ENCODE results near the gene KRTAP5-3.

KRTAP5-3 gene

GRCh38 chr11:1643146-1643690, 35.0 kb upstream of the KRTAP5-3 start:
- DNase-seq (ENCODE audit: low read depth in 2 of 3, low spot score in 1 of 3): no peak

- DNase-seq (ENCODE audit: low read depth in 2 of 3, low spot score in 1 of 3): no peak
Measured at GRCh38 chr11:1642288-1643145, 34.3 kb upstream of the KRTAP5-3 start.

DNA sequence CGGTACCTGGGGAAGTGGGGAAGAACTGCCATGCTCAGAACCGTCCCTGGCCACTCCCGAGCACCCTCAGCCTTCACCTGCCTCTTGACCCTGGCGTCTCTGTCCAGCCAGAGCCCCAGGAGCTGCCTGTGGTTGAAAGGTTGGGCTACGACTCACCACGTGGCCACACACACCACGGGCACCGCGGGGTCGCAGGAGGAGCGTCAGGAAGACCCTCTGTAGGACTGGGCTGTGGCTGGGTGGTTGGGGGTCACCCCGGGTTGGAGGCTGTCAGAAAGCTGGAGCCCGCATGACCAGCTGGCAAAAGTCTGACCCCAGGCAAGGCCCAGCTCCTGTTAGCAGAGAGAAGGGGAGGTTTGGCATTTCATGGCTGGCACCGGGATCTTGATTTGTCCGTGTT, 32.8 kb upstream of the KRTAP5-3 start:
- no peak for DNase-seq (ENCODE audit: low read depth in 2 of 3, low spot score in 1 of 3)

GRCh38 chr11:1640076-1640946, 32.0 kb upstream of the KRTAP5-3 start:
- no peak for DNase-seq (ENCODE audit: low read depth in 2 of 3, low spot score in 1 of 3)

- no peak for DNase-seq (ENCODE audit: low read depth in 2 of 3, low spot score in 1 of 3)
Measured at GRCh38 chr11:1639666-1640065, 31.4 kb upstream of the KRTAP5-3 start.

- no peak for DNase-seq (ENCODE audit: low read depth in 2 of 3, low spot score in 1 of 3)
Measured at GRCh38 chr11:1639102-1639620, 30.9 kb upstream of the KRTAP5-3 start.

DNA sequence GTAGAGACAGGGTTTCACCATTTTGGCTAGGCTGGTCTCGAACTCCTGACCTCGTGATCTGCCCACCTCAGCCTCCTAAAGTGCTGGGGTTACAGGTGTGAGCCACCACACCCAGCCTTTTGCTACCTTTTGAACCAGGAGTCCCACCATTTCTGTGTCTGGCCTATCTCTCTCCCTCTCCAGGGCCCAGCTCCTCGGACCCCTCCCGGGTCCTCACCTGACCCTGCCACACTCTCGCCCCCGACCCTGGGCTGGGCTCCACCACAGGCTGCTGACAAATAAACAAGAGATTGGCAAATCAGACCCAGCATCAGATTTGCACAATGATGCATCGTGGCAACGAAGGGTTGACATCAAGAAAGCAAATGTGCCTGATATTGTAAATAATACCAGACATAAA, 30.1 kb upstream of the KRTAP5-3 start:
- DNase-seq (ENCODE audit: low read depth in 2 of 3, low spot score in 1 of 3): no peak

GRCh38 chr11:1637628-1638027, 29.4 kb upstream of the KRTAP5-3 start:
- no peak for DNase-seq (ENCODE audit: low read depth in 2 of 3, low spot score in 1 of 3)

GRCh38 chr11:1636291-1636950, 28.2 kb upstream of the KRTAP5-3 start:
- DNase-seq (ENCODE audit: low read depth in 2 of 3, low spot score in 1 of 3): no peak

DNA sequence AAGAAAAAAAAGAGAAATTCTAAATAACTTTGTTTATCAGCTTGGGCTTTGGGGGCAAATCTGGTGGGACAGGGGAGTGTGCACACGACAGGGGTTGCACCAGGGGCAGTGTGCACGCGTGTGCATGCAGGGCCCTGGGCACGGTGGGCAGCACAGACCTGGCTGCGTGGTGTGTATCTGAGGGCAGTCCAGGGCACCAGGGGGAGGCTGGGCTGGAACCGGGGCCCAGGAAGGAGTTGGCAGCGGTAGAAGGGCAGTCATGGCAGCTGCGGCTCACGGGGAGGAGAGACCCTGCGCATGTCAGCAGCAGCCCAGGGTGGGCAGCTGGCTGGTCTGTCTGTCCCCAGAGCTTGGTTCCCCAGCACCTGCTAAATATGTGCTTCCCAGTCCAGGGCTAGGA, 25.6 kb upstream of the KRTAP5-3 start:
- DNase-seq (ENCODE audit: low read depth in 2 of 3, low spot score in 1 of 3): no peak

GRCh38 chr11:1632053-1632714, 23.9 kb upstream of the KRTAP5-3 start:
- DNase-seq (ENCODE audit: low read depth in 2 of 3, low spot score in 1 of 3): no peak

- DNase-seq (ENCODE audit: low read depth in 2 of 3, low spot score in 1 of 3): no peak
Measured at GRCh38 chr11:1631066-1631568, 22.9 kb upstream of the KRTAP5-3 start.

GRCh38 chr11:1630271-1630670, 22.0 kb upstream of the KRTAP5-3 start:
- DNase-seq (ENCODE audit: low read depth in 2 of 3, low spot score in 1 of 3): no peak

GRCh38 chr11:1629326-1630185, 21.3 kb upstream of the KRTAP5-3 start, which contains the start of gene KRTAP5-5:
Gene KRTAP5-5 (plus strand): TSS chr11:1629775. CDS start chr11:1629841, 66 bp downstream.
- no peak for DNase-seq (ENCODE audit: low read depth in 2 of 3, low spot score in 1 of 3)

DNA sequence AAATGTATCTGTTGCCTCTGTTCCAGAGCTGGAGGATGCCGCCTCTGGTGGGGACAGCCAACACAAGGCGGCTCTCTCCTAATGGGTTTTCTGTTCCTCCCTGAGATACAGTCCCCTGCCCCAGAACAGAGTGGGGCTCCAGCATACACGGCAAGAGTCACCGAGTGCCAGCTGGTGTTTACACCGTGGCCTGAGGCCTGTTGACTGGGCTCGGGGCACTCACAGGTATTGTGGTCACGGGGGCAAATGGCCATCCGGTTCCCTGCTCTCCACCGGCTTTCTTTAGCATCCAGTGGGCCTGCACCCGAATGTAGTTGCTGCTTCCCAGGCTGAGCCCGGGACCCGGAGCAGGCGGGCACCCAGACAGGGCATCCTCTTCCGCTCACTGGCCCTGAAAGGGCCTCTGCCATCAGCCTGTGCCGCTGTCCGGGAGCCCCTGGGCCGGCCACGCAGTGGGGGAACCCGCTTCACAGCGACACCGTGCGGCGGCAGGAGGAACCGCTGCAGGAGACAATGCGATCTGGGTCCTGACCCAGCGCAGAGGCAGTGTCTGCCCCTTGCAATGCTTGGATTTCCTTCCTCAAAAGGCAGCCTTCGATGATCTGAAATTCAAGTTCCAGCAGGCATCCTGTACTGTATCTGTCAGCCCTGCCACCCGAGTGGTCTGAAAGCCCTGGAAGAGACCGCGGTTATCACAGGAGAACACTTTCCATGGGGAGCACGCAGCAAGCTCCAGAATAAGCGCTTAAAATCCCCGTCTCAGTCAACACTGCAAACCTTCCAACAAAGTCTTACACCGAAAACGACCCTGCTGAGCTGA, 20.5 kb upstream of the KRTAP5-3 start:
- DNase-seq (ENCODE audit: low read depth in 2 of 3, low spot score in 1 of 3): peak; percentile 25 to 57 (median 42)

DNA sequence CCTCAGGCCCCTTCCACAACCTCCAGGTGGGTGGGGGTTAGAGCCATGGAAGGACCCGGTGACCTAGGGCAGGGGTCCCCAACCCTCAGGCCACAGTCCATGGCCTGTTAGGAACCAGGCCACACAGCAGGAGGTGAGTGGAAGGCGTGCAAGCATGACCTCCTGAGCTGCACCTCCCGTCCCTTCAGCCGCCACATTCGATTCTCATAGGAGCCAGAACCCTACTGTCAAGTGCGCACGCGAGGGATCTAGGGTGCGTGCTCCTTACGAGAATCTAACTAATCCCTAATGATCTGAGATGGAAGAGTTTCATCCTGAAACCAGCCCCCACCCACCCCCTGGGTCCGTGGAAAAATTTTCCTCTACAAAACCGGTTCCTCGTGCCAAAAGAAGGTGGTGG, 17.3 kb upstream of the KRTAP5-3 start:
- DNase-seq (ENCODE audit: low read depth in 2 of 3, low spot score in 1 of 3): no peak

DNA sequence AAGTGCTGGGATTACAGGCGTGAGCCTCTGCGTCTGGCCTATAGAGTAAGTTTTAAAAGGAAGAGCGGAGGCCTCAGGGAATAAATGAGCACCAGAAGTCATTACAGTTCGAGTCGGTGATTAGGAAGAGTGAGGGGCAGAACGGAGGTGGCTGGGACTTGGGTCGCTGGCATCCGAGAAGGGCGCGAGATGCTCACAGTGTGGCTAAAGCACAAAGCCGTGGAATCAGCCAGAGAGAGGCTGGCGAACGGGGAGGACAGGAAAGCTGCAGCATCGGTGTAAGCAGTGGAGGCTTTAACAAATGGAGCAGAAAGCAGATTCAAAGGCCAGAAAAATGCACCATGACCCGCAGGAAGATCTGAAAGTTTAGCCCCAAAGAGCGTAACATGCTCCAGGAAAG, 16.4 kb upstream of the KRTAP5-3 start:
- no peak for DNase-seq (ENCODE audit: low read depth in 2 of 3, low spot score in 1 of 3)

DNA sequence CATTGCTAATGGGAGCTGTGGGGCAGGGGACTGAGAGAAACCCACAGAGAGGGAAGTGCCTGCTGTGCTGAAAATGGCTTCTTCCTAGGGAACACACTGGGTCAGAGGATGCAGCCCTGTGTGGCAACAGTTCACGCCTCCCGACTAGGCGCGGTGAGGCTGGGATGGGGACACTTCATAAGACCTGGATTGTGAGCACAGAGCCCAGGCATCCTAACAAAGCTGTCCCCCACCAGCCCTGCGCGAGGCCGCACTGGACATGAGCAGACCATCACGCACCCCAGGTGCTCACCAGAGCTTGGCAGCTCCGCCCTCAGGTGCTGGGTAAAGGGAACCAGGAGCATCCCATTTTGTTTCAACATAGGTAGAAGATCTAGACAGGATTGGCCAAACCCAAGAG, 15.5 kb upstream of the KRTAP5-3 start:
- DNase-seq (ENCODE audit: low read depth in 2 of 3, low spot score in 1 of 3): no peak
